GM21381 (cell line): Measurements from ENCODE around the gene CIART.

Source experiments
- ATAC-seq: cut with Tn5 transposase; IDR thresholded peaks from one replicate; pipeline ENCODE4 v1.9.1; 2021; ENCODE audit warnings: mild to moderate bottlenecking, moderate library complexity; ENCODE audit not compliant: unreplicated experiment

The CIART gene

DNA sequence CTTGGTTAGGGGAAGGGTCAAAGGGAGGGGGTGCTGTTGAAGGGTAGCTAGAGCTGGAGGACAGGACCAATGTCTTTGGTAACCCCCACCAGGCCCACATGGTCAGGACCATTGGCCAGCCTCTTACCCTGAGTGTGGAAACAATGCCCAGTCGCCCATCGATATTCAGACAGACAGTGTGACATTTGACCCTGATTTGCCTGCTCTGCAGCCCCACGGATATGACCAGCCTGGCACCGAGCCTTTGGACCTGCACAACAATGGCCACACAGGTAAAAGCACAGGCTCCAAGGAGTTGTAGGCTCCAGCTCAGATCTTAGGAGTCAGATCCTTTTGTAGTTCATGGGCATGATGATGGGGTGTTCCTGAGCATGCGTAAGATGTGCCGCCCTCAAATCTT lies 21.0 kb upstream of the CIART start:
- no peak for ATAC-seq

DNA sequence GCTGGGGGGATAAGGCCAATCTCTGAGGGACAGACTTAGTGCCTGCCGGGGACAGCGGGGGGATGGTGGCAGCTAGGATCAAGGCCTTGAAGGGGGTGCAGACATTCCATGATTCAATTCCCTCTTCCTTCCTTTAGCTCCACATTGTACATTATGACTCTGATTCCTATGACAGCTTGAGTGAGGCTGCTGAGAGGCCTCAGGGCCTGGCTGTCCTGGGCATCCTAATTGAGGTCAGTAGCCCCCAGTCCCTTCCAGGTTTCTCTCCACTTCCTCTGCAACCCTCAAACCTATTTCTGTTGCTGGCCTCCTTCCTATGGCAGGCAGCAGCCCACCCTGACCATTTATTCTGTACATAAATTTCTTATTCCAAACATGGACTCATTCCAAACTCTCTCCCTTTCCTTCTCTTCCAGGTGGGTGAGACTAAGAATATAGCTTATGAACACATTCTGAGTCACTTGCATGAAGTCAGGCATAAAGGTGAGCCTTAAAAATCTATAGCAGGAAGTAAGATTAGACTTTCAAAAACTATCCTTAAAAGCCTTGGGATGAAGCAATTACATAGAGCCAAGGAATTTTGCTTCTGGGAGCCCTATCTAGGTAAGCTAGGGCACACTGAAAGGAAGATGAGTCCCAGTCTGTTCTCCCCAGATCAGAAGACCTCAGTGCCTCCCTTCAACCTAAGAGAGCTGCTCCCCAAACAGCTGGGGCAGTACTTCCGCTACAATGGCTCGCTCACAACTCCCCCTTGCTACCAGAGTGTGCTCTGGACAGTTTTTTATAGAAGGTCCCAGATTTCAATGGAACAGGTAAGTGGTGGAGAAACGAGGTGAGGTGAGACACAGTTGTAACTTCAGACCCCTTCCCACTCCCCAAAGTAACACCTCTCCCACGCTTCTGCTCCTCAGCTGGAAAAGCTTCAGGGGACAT lies 19.7 kb upstream of the CIART start:
- ATAC-seq = no peak

DNA sequence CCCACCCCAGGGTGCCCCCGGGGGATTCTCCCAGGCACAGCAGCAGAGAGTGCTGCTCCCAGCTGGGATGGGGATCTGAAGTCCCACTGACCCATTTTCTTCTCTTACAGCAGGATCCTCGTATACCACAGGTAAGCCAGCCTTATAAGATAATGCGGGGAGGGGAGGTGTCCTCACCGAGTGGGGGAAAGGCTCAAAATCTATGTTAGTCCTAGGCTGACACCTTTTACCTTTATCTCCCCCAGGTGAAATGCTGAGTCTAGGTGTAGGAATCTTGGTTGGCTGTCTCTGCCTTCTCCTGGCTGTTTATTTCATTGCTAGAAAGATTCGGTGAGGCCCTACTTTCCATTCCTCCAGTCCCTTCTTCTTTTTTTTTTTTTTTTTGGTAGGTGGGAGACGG lies 18.8 kb upstream of the CIART start:
- no peak for ATAC-seq

DNA sequence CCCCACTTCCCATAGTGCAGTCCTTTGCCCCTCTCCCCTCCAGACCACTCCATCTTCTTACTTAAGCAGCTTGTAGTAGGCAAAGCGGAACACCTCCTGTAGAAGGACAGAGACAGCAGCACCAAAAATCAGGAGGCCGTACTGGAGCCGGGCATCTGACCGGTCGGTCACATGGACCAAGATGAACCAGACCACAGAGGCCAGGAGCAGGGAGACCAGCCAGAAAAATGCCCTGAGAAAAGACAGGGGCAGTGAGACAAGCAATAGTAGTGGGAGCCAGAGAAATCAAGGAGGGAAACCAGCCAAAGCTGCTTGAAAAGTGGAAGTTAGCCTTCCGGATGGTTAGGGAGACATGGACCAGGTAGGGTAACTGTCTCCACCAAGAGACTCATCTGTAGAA lies 14.5 kb upstream of the CIART start:
- no peak for ATAC-seq

DNA sequence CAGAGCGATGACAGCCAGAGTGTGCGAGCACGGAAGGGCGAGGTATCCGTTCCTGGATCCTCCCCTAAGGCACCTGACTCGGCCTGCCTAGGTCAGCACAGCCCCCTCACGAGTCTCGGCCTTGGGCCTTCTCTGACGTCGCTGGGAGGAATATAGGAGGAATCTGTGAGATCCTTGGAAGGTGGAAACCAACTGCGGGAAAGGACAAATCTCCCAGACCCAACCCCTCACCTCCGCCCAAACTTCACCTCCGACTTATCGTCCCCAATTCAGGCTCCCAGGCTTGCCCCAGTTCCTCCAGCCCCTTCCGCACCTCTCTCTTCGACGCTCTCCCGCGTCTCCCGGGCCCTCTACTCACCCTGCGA lies 14.0 kb upstream of the CIART start:
- peak; percentile 11 for ATAC-seq

DNA sequence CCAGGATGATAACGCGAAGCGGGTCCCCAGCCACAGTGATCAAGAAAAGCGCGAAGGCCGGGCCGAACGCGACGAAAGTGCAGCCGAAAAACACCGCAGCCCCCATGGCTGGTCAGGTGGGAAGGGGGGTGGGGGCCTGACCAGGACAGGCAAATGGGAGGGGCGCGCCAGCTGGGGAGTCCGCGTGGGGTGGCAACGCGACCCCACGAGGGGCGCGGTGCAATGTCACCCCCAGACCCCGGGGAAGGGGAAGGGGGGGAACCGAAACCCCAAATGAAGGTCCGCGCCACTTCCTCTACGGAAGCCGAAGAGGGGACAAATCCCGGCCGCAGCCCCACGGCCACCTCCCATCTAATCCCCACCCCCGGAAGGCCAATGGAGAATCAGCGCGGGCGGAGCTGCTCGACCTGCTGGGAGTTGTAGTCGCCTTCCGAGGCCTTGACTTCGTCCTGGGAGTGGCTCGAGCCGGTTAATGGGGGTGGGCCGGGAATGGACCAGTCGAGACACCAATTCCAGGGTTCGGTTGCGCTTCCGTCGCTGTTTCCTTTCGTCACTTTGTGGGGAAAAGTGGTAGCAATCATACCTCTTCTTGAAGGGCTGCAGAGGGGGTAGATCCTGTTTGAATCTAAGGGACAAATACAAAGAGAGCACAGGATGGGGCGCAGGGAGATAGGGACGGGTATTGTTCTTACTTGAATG lies 13.5 kb upstream of the CIART start, which contains the start of gene APH1A:
TSS of gene APH1A (minus strand) at position 312 of the 699 bp plus-strand sequence. CDS start at position 106, 206 bp downstream.
- ATAC-seq = peak; percentile 89

DNA sequence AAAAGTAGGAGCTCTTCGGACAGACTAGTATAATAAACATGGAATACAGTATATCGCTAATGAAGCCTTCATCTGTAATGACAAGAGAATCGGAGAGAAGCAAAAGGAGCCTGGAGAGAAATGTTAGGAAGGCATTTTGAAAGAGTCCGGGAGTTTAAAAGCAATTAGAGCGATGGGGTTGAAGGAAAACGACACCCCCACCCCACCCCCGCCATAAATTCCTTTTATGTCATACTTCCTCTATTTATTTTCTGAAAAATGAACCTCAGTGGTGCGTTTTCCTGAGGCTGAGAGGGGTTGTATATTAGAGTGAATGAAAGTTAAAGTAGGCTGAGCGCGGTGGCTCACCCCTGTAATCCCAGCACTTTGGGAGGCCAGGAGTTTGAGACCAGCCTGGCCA lies 12.9 kb upstream of the CIART start:
- ATAC-seq = no peak

DNA sequence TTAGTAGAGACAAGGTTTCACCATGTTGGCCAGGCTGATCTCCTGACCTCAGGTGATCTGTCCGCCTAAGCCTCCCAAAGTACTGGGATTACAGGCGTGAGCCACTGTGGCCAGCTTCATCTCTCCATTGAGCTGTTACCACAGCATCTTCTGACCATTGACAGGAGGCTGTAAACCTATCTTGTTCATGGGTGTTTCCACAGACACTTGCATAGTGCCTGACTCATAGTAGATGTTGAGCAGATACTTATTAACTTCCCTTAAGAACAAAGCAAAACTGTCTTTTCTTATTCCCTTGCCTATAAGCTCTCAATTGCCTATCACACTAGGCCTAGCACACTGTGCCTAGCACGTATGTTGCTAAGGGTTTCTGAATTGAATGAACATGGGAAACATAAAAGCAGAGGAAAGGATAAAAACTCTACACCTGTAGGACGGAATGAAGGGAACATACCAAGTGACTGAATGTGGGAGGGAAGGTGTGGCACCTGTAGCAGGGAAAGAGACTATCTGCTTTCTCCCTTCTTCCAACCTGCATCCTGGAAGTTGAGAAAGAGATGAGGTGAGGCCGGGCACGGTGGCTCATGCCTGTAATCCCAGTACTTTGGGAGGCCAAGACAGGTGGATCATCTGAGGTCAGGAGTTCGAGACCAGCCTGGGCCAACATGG lies 10.9 kb upstream of the CIART start:
- no peak for ATAC-seq

DNA sequence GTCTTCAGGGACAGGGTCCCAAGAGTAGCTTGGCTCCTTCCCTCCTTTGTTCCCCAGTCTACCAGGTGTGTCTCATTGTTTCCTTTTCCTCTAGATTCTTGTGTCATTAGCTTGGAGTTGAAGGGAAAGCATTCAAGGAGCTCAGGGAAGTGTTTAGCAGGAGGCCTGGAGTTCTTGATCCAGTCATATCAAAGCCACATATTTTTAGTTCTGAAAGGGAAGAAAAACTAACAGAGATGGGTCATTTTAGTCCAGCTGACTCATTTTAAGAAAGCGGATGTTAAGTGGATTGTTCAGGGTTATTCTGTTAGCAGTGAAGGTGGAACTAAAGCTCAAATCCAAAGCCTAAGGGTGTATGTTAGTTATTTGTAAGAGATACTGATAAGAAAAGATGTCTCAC lies 9.0 kb upstream of the CIART start:
- ATAC-seq = no peak

DNA sequence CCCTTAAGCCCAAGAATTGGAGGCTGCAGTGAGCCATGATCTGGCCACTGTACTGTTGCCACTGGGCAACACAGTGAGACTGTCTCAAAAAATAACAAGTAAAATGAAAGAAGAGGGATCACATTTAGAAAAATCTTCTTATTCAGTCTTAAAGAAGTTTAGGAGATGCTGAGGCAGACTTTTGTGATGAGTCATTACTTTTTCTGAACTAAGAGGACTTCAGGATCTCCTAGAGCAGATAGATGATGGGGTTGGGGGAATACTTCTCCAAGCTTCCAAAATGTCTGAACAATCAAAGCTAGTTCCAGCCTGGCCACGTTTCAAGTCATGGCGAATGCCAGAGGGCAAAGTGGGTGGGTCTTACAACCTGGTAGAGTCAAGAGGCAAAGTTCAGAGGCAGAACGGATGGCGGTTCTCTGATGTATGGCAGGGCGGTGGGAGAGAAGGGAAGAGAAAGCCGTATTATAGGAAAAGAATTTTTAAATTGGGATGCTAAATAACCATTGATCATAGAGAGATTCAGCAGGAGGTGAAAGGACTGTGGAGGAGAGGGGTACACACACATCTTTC lies 2.1 kb upstream of the CIART start:
- ATAC-seq = no peak

DNA sequence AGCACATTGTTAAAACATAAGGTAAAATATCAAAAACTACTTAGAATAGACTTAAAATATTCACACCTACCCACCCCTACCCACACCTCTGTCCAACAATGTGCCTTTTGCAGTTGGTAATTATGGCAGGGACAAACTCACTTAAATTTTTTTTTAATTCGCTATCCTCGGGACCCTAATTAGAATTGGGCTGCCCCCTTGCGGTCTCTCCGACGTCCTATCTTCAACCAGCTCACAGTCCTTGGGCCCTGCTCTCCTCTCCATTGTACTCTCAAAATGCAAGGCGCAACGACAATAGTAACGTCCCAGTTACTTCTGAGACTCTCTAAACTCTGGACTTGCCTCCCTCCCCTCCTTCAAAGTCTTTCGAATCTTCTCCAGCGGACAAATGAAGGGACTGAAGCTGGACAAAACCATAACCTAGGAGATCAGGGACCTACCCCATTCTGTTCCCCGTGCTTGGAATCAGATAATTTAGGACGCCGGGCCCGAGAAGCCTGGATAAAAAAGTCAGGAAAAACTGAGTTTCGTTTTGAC lies 1.1 kb upstream of the CIART start:
- ATAC-seq = no peak

DNA sequence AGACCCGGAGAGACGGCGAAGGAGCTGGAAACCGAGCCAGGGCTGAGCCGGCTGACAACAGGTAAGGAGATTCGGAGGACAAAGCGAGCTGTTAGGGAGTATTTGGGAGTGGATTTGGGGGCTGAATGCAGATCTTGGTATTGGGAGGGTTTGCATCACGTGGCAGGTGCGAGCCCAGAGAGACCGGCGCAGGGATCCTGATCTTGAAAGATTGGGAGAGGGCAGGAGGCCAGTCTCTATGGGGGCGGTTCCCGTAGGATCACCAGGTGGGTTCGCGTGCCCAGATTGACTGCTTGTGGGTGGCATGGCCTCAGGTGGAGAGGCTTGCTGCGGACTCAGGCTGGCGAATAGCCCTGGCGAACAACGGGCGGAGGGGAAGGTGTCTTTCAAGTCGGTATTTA lies 204 bp downstream of the CIART start:
- no peak for ATAC-seq

DNA sequence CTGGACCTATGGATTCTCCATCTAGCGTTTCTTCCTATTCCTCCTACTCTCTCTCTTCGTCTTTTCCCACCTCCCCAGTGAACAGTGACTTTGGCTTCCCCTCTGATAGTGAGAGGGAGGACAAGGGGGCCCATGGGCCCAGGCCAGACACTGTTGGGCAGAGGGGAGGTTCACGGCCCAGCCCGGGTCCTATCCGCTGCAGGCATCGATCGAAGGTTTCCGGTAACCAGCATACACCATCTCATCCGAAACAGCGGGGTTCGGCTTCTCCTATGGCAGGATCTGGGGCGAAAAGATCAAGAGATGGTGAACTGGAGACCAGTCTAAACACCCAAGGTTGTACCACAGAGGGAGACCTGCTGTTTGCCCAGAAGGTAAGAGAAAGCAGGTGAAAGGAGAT lies 906 bp downstream of the CIART start:
- ATAC-seq = no peak

DNA sequence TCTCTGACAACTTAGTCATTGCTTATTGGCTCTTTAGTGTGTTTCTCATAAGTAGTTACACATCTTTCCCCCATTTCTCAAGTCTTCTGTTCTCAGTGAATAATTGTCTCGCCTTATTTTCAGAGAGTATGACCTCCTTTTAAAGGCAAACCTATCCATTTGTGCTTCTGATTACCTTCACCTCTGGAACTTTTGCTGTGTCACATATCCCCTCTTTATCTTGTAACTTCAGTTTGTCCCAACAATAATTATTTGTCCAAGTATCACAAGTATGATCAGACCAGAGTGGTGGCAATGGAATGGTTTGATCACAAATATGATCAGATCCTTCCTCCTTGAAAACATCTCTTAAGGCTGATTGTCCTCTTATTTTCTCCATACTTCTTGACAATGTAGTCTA lies 6.0 kb downstream of the CIART start:
- ATAC-seq = no peak

DNA sequence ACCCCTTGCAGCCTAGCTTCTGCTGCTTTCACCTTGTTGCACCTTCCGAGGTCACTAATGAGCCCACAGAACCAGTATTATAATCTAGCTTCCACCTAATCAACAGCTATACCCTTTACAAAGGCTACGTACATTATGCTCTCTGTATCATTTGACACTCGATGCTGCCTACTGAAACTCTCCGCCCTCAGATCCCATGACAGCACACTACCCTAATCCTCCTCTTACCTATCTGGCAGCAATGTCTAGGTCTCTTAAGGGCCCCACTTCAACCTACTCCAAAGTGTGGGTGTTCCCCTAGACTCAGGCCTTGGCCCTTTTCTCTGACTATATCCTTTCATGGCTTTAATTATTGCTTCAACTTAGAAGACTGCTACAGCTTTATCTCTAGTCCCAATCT lies 6.5 kb downstream of the CIART start:
- no peak for ATAC-seq

DNA sequence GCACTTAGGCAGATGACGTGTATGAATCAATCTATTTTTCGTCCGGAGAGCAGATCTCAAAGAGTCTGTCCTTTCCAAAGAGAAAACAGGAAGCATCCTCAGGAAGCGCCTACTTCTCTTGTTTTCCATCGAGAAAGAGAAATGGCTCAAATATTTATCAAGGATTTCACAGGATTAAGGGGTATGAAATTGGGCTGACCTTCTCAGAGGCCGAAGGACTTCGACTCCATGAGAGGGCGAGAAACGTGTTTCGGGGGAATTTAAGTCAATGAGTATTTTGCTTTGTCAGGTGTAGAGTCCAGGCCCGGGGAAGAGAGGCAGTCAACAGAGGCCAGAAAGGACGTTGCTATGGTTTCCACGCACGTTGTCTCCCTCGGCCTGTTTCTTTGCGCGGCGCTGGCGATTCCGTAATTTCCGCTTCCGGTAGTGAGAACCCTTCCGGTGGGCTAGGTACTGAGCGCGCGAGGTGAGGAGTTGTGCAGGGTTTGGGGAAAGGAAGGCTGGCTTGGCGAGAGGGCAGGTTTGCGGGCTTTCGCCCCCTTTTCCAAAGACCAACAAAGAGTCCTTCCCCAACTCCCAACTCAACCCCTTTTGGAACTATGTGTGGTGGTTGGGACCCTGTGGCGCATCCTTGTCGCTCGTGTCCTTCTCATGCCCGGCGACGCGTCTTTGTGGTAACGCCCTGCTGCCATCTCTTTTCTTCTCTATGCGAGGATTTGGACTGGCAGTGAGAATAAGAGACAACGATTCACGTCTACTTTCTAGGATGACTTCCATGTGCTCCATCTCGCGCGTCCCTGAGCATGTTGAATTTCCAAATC lies 11.3 kb downstream of the CIART start, which contains the start of gene MRPS21:
TSS of gene MRPS21 (plus strand) at position 429 of the 821 bp plus-strand sequence. CDS start 506 bp downstream, outside the sequence.
- ATAC-seq = peak; percentile 98

DNA sequence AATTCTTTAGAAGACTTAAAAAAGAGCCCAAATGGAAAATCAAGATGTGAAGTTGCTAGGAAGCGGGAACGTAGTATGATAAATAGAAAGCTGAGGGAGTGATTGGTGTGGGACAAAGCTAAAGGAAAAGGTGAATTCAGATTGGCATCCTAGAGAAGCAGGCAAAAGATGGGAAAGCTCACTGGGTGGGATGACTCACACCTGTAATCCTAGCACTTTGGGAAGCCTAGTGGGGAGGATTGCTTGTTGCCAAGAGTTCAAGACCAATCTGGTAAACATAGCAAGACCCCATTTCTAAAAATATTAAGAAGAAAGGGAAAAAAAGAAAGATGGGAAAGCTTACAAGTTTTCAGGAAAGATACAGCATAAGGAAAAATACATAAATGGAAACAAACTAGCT lies 13.1 kb downstream of the CIART start:
- ATAC-seq = no peak

DNA sequence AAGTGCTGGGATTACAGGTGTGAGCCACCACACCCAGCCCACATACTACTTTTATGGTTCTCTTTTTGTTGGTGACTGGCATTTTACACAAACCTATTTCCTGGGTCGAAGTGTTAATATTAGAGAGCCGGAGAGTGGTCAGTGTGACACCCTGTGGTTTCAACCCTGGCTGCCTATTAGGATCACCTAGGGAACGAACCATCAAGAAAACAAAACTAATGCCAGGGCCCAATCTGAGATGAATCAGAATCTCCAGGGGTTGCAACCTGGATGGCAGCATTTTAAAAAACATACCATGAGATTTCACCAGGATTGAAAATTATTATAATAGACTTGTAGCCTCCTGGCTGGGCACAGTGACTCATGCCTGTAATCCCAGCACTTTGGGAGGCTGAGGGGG lies 17.4 kb downstream of the CIART start:
- ATAC-seq = no peak

DNA sequence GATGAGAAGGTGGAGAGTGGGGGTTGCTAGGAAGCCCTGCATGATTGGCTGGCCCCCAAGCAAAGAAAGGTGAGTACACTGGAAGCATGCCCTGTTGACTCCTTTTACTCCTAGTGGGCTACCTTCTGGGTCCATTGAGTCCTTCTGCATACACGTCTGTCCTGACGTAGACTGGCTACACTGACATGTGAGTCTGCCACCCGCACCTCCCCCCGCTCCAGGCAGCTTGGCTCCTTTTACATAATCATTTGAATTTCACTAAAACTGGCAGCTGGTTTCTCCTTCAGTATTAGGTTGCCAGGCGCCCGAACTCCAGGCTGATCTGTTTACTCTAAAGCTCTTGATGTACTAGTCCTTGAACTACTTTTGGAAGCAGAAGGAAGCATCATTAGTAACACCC lies 20.0 kb downstream of the CIART start:
- no peak for ATAC-seq

DNA sequence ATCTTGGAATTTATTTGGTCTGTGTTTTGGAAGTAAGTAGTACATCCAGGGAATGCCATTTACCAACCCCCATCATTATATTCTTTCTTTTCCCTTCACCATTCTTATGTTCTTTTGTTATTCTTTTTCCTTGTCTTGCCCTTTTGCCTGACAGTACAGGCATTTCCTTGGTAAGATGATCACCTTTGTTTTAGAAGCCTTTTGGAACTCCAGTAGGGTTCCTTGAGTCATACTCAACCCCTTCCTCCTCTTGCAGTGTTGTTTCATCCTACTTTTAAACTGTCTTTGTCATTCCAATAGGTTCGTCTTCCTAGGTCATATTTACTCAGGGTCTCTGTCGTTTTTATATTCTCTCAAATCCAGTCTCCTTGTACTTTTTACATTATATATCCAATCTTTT lies 20.5 kb downstream of the CIART start:
- ATAC-seq = no peak
